ENCODE measurements around the gene SIL1. TPM values are rescaled to one million over a fixed set of nuclear protein-coding genes. Genes with fewer than 3 reads are reported as not detected.

The SIL1 gene
- total and polyA plus RNA-seq, 2 of the 8 experiments (the other 6 are each of a cell fraction or from before 2014, with no cell fraction given): 8.3 to 12.8 TPM

GRCh38 chr5:139223481-139223880, 25.3 kb upstream of the SIL1 start:
- no peaks in the 10 kb centered on the region for H3K23me2 ChIP-seq (ENCODE audit: low read depth, low read length)
- H2BK5ac ChIP-seq (ENCODE audit: low read depth, low read length): no peak overlapping the region
- H3K4me1 ChIP-seq (replicated peaks in 1 of 4; ENCODE audit: control insufficient read depth in 3 of 4, insufficient read depth in 4 of 4, low read length in 3 of 4): no peaks in the 10 kb centered on the region; a peak in 1 of 7 replicates
- no peak overlapping the region for H3K4me3 ChIP-seq (ENCODE audit: extremely low read depth in 1 of 4, insufficient read depth in 2 of 4, low read depth in 3 of 4, low read length in 4 of 4)
- H3K36me3 ChIP-seq (ENCODE audit: control insufficient read depth in 2 of 4, insufficient read depth in 4 of 4, low read length in 3 of 4): no peaks in the 10 kb centered on the region
- no peak overlapping the region for H2AK5ac ChIP-seq (ENCODE audit: low read depth, low read length)
- H3K79me1 ChIP-seq (ENCODE audit: low read depth, low read length): no peaks in the 10 kb centered on the region
- FAIRE-seq (no peak), DNase-seq (ENCODE audit: low read depth in 1 of 2, low spot score in 2 of 2) (no peak)
- no peak overlapping the region for H3K9ac ChIP-seq (replicated peaks in 1 of 4; ENCODE audit: extremely low read depth in 1 of 4, low read depth in 3 of 4, low read length in 3 of 4)
- 91% methylated on average over 3 of the region's 3 CpGs; no CpG with 5 or more reads in 1 of the 2 experiments for WGBS, 2 experiments (ENCODE audit: extremely low coverage in 1 of 2, insufficient coverage in 1 of 2, insufficient read length in 1 of 2, insufficient replicate concordance in 2 of 2, low coverage in 1 of 2, low lambda C conversion rate in 2 of 2, missing lambda C conversion rate in 1 of 2)
- no peak overlapping the region for H3K56ac ChIP-seq (replicated peaks; ENCODE audit: insufficient read length, low read depth, low read length)
- no peaks in the 10 kb centered on the region for H3K27me3 ChIP-seq (replicated peaks in 1 of 4; ENCODE audit: control insufficient read depth in 3 of 4, extremely low read depth in 1 of 4, insufficient read depth in 3 of 4, low read length in 3 of 4)
- ChIA-PET CTCF (ENCODE audit: partially characterized antibody) (no interaction called here), POLR2A (ENCODE audit: partially characterized antibody) (no interaction called here)
- H2BK20ac ChIP-seq (ENCODE audit: low read length): no peak overlapping the region
- no peak overlapping the region for H2BK15ac ChIP-seq (ENCODE audit: low read length)
- no peak overlapping the region for H3K14ac ChIP-seq (ENCODE audit: insufficient read length)
- no peak overlapping the region for H3K27ac ChIP-seq (ENCODE audit: low read depth, low read length)
- H3K18ac ChIP-seq (ENCODE audit: extremely low read depth, low read length): no peak overlapping the region
- no peak overlapping the region for H4K5ac ChIP-seq (ENCODE audit: insufficient read length, low read depth, low read length)
- no peak overlapping the region for H2AFZ ChIP-seq (ENCODE audit: low read length)
- TF ChIP-seq SUZ12 (IDR thresholded peaks at IDR 0.05; ENCODE audit: low read length) (no peak), BRCA1 (IDR thresholded peaks at IDR 0.05; ENCODE audit: low read depth, low read length) (no peak), USF2 (IDR thresholded peaks at IDR 0.05; ENCODE audit: low read length) (no peak), TEAD4 (IDR thresholded peaks at IDR 0.05; ENCODE audit: low read depth, low read length) (no peak), POLR2A (IDR thresholded peaks at IDR 0.05; ENCODE audit: control extremely low read depth in 1 of 2, low read depth in 2 of 2, low read length in 2 of 2) (no peak), CHD1 (IDR thresholded peaks at IDR 0.05; ENCODE audit: low read depth, low read length) (no peak)
- H4K20me1 ChIP-seq (replicated peaks in 1 of 2; ENCODE audit: control insufficient read depth in 1 of 2, insufficient read depth in 2 of 2, low read length in 2 of 2): no peaks in the 10 kb centered on the region
- no peak overlapping the region for H2BK120ac ChIP-seq (replicated peaks; ENCODE audit: low read depth, low read length)
- H4K91ac ChIP-seq (replicated peaks; ENCODE audit: insufficient read length, low read length): no peak overlapping the region
- no peak overlapping the region for H3K23ac ChIP-seq (ENCODE audit: insufficient read length)
- no peak overlapping the region for H3K4ac ChIP-seq (replicated peaks; ENCODE audit: insufficient read length, low read depth, low read length)
- no peak overlapping the region for H4K8ac ChIP-seq (ENCODE audit: extremely low read depth, insufficient read depth, low read length)
- H3K9me3 ChIP-seq (ENCODE audit: insufficient read depth in 2 of 2, low read depth in 1 of 2, low read length in 1 of 2): peaks cover 0 to 5% of the 10 kb centered on the region in 2 experiments; a peak in 1 of 4 replicates
- H3K4me2 ChIP-seq (ENCODE audit: insufficient read depth in 1 of 2, low read depth in 2 of 2, low read length in 2 of 2): no peak overlapping the region
- H2BK12ac ChIP-seq (ENCODE audit: low read depth, low read length): no peak overlapping the region
- no peaks in the 10 kb centered on the region for H3K79me2 ChIP-seq (ENCODE audit: control insufficient read depth in 1 of 2, insufficient read depth in 2 of 2, low read length in 2 of 2)
